GM12875 (cell line): ENCODE data around the gene SCYGR4.

Source experiments
- H3K4me3 ChIP-seq: one replicate; pipeline ENCODE4 v1.5.1; 2011; ENCODE audit warnings: low read depth, low read length, control low read depth
- CTCF ChIP-seq: IDR thresholded peaks from 2 replicates; pipeline ENCODE4 v1.5.1; 2011; ENCODE audit warnings: low read depth, mild to moderate bottlenecking, control low read depth, inconsistent platforms, low read length, moderate library complexity, borderline replicate concordance; ENCODE audit not compliant: insufficient read depth

The SCYGR4 gene

GRCh38 chr2:227606476-227606875 is 10.8 kb upstream of the SCYGR4 start:
- TF ChIP-seq CTCF: no peak
- no peak overlapping the region for H3K4me3 ChIP-seq

- no peak overlapping the region for H3K4me3 ChIP-seq
These were observed 9.4 kb upstream of the SCYGR4 start for GRCh38 chr2:227607941-227608340.

GRCh38 chr2:227608561-227609338 is 8.5 kb upstream of the SCYGR4 start:
- H3K4me3 ChIP-seq: no peak overlapping the region
- TF ChIP-seq CTCF: no peak

More at GRCh38 chr2:227607941-227608340, 9.4 kb upstream of the SCYGR4 start:
- no peak for TF ChIP-seq CTCF

GRCh38 chr2:227610123-227610522 is 7.2 kb upstream of the SCYGR4 start:
- TF ChIP-seq CTCF: no peak
- no peak overlapping the region for H3K4me3 ChIP-seq

GRCh38 chr2:227612546-227613271 is 4.6 kb upstream of the SCYGR4 start:
- H3K4me3 ChIP-seq: no peak overlapping the region
- no peak for TF ChIP-seq CTCF

GRCh38 chr2:227613272-227613660 is 4.0 kb upstream of the SCYGR4 start:
- no peak overlapping the region for H3K4me3 ChIP-seq
- TF ChIP-seq CTCF: no peak

GRCh38 chr2:227614246-227614645 is 3.1 kb upstream of the SCYGR4 start:
- no peak for TF ChIP-seq CTCF
- H3K4me3 ChIP-seq: no peak overlapping the region
